K562 (cell line): ENCODE measurements around the gene BGN. TPM values are rescaled to one million over a fixed set of nuclear protein-coding genes. Genes with fewer than 3 reads are reported as not detected.

Source experiments
- ATAC-seq: fragments of 200-7000 bp; cut with Tn5 transposase; 3 replicates; pipeline ENCODE4 v1.9.1; 2020; ENCODE audit warnings: moderate library complexity
- BruUV-seq: library from RNA; stranded (reverse); fragments of 400-500 nt; replicated peaks from 2 replicates; lab custom pipeline; 2021; lab: Mats Ljungman, UMichigan
- CTCF ChIA-PET: fragments of 300-600 bp; formaldehyde crosslinking; extraction: SDS; loops from one replicate; lab custom pipeline; 2021; ENCODE audit warnings: low intra/inter-chr PET ratio; lab: Yijun Ruan, JAX
- POLR2A ChIA-PET: fragments of 300-600, 350-650 bp; sonication (Branson Sonifier 250); formaldehyde crosslinking; extraction: SDS; loops from one replicate; lab custom pipeline; 2021; ENCODE audit warnings: antibody characterized with exemption, inconsistent platforms; lab: Yijun Ruan, JAX
- DNase-seq, 4 experiments: peaks; one replicate each; pipeline versions ENCODE4 v3.0.0 to v3.0.0-alpha.2; 2011 to 2018; ENCODE audit warnings: low spot score in 3 of 4, mixed read lengths in 3 of 4; ENCODE audit errors: extremely low read depth in 1 of 4
- FAIRE-seq: peaks from 2 replicates; lab custom pipeline; 2011; peaks lifted over from hg19 to GRCh38; lab: Jason Lieb, UNC
- H2AFZ ChIP-seq: 2 replicates; pipeline ENCODE4 v1.6.0; 2011; ENCODE audit warnings: low read depth, low read length, control low read depth, inconsistent platforms
- H3K27ac ChIP-seq: fragments of 200-600 bp; 3 replicates; pipeline ENCODE4 v1.8.0; 2011; ENCODE audit warnings: low read depth, mild to moderate bottlenecking, control low read depth, inconsistent platforms, low read length, moderate library complexity, mixed read lengths; ENCODE audit errors: extremely low read depth
- H3K27me3 ChIP-seq, 2 experiments: fragments of 300-600 bp in 1 of 2; 2 replicates in 1 of 2; 3 replicates in 1 of 2; pipeline versions ENCODE4 v1.6.0 to v1.8.0; 2011; ENCODE audit warnings: inconsistent platforms in 2 of 2, low read length in 2 of 2, mild to moderate bottlenecking in 1 of 2, mixed read lengths in 1 of 2, moderate library complexity in 1 of 2; ENCODE audit not compliant: control insufficient read depth in 2 of 2, insufficient read depth in 2 of 2
- H3K36me3 ChIP-seq: fragments of 300-600 bp; 3 replicates; pipeline ENCODE4 v1.8.0; 2011; ENCODE audit warnings: mild to moderate bottlenecking, low read length, inconsistent platforms; ENCODE audit not compliant: control insufficient read depth, insufficient read depth
- H3K4me1 ChIP-seq, 2 experiments: fragments of 200-600 bp in 1 of 2; replicated peaks in 1 of 2; 2 replicates in 1 of 2; 3 replicates in 1 of 2; pipeline versions ENCODE4 v1.5.1 to v1.8.0; 2011; ENCODE audit warnings: inconsistent platforms in 2 of 2, low read length in 2 of 2, mild to moderate bottlenecking in 1 of 2, mixed read lengths in 1 of 2, moderate library complexity in 1 of 2; ENCODE audit not compliant: control insufficient read depth in 2 of 2, insufficient read depth in 2 of 2
- H3K4me2 ChIP-seq: 2 replicates; pipeline ENCODE4 v1.6.1; 2011; ENCODE audit warnings: low read length, control low read depth, inconsistent platforms, mixed read lengths; ENCODE audit not compliant: insufficient read depth
- H3K4me3 ChIP-seq: fragments of 200-600 bp; sonication (generic), shearing (Covaris generic); 2 replicates; pipeline ENCODE4 v1.5.1; 2016; ENCODE audit warnings: control low read depth, inconsistent platforms
- H3K79me2 ChIP-seq: fragments of 200-600 bp; 3 replicates; pipeline ENCODE4 v1.8.0; 2011; ENCODE audit warnings: low read length, inconsistent platforms; ENCODE audit not compliant: control insufficient read depth, insufficient read depth
- H3K9ac ChIP-seq, 2 experiments: 2 replicates each; pipeline versions ENCODE4 v1.6.0 to v1.6.1; 2011; ENCODE audit warnings: low read depth in 2 of 2, low read length in 2 of 2, control low read depth in 1 of 2, inconsistent platforms in 1 of 2, mild to moderate bottlenecking in 1 of 2, mixed read lengths in 1 of 2; ENCODE audit not compliant: insufficient read depth in 1 of 2
- H3K9me1 ChIP-seq: one replicate; pipeline ENCODE4 v1.6.0; 2011; ENCODE audit warnings: inconsistent platforms, mild to moderate bottlenecking, low read length, moderate library complexity; ENCODE audit not compliant: control insufficient read depth, insufficient read depth
- H3K9me3 ChIP-seq: replicated peaks from 2 replicates; pipeline ENCODE4 v1.5.1; 2011; ENCODE audit warnings: low read depth, low read length, inconsistent platforms; ENCODE audit not compliant: control insufficient read depth, insufficient read depth
- H4K20me1 ChIP-seq: replicated peaks from 2 replicates; pipeline ENCODE4 v1.6.1; 2011; ENCODE audit warnings: low read length, inconsistent platforms, mixed read lengths; ENCODE audit not compliant: control insufficient read depth, insufficient read depth
- ERF ChIP-seq: fragments of 450-650 bp; formaldehyde crosslinking; IDR thresholded peaks from 2 replicates; pipeline ENCODE4 v1.4.0; 2020; ENCODE audit warnings: mild to moderate bottlenecking, mixed read lengths
- FUS ChIP-seq: fragments of 200-400 bp; formaldehyde crosslinking; optimal IDR thresholded peaks from 2 replicates; pipeline ENCODE3; 2017; ENCODE audit warnings: low read depth, low read length
- MCM7 ChIP-seq, 2 experiments: fragments of 450-650 bp; IDR thresholded peaks; 2 replicates each; pipeline ENCODE4 v1.6.1; 2016 to 2018
- PURB ChIP-seq: sonication (generic); formaldehyde crosslinking; IDR thresholded peaks from 2 replicates; pipeline ENCODE4 v1.9.0; 2021; ENCODE audit warnings: low read depth, mild to moderate bottlenecking, missing genetic modification reagents
- TEAD2 ChIP-seq: fragments of 450-650 bp; IDR thresholded peaks from 2 replicates; pipeline ENCODE4 v1.6.1; 2016; ENCODE audit warnings: missing genetic modification characterization, control low read depth, missing compliant biosample characterization
- ZFP36 ChIP-seq: fragments of 150-350 bp; IDR thresholded peaks from 2 replicates; pipeline ENCODE4 v1.6.1; 2018; ENCODE audit warnings: low read length, low read depth; ENCODE audit not compliant: partially characterized antibody
- ZNF518B ChIP-seq: fragments of 250-450 bp; sonication (Bioruptor Pico); IDR thresholded peaks from 2 replicates; pipeline ENCODE4 v1.5.0; 2021; ENCODE audit warnings: mild to moderate bottlenecking, moderate library complexity
- WGBS: fragments of 100-300 bp; shearing (Covaris generic); methylation state at CpG from one replicate; pipeline ENCODE4 v1.1.6; 2016; ENCODE audit warnings: low coverage, mixed read lengths; ENCODE audit not compliant: insufficient coverage; ENCODE audit errors: missing lambda C conversion rate; 5-methylcytosine and 5-hydroxymethylcytosine counted together
- in situ Hi-C: fragments of 300-500 bp; cut with MboI; formaldehyde crosslinking; loops from 4 replicates; pipeline ENCODE4 v1.15.0; 2018; ENCODE audit warnings: inconsistent platforms, mixed read lengths
- intact Hi-C: fragments of 100-400 bp; cut with micrococcal nuclease; formaldehyde crosslinking; loops from 2 replicates; pipeline ENCODE4 v1.14.2; 2022
- polyA plus RNA-seq, 8 experiments: library from polyadenylated mRNA; depleted of rRNA in 4 of 8; stranded (reverse) in 5 of 8; unstranded in 3 of 8; fragments of >200 nt; fragmentation: Nextera tagmentation in 2 of 8; fragmentation: Illumina TruSeq in 1 of 8; extraction: Ambion mirVana in 2 of 8; extraction: Trizol in 1 of 8; gene quantifications; 2 replicates each; pipeline versions ENCODE4 v1.2.1 to v1.2.3, GENCODE V29; 2011 to 2014; ENCODE audit warnings: inconsistent platforms in 1 of 8, missing spikeins in 1 of 8
- total RNA-seq, 7 experiments: library from RNA; depleted of rRNA in 6 of 7; stranded (reverse); fragments of >200 nt in 6 of 7; fragmentation: Illumina TruSeq in 2 of 7; extraction: Trizol in 2 of 7; gene quantifications; 2 replicates each; pipeline versions ENCODE4 v1.2.1 to v1.2.3, GENCODE V29; 2011 to 2021; ENCODE audit warnings: low replicate concordance in 1 of 7
- TF ChIP-seq, protein P1 (sequence below), 2 experiments: fragments of 450-650 bp in 1 of 2; sonication (generic) in 1 of 2; formaldehyde crosslinking in 1 of 2; IDR thresholded peaks in 1 of 2; conservative IDR thresholded peaks in 1 of 2; 2 replicates each; pipeline versions ENCODE4 v1.6.1 to v1.8.1; 2016 to 2023; ENCODE audit warnings: mild to moderate bottlenecking in 2 of 2, moderate library complexity in 2 of 2, inconsistent platforms in 1 of 2, missing genetic modification reagents in 1 of 2

BGN gene
- total and polyA plus RNA-seq, 9 of the 15 experiments (the other 6 are each of a cell fraction or from before 2014, with no cell fraction given) = 0.11 TPM; not detected in 8

DNA sequence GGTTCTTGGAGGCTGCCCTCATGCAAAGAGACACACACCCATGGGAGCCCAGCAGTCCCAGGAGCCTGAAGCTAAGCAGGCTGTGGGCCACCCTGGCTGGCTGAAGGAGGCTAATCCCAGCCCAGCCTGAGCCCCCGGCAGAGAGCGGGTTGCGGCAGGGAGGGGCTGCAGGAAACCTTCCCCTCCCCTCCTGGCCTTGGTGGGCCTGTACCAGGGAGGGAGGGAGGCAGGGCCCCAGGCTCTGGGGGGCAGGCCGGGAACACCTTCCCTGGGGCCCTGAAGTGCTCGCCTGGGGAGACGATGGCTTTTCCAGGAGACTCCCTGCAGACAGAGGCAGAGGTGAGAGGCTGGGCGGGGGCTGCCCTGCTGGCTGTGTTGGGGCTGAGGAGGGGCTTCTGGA lies 3.7 kb downstream of the BGN start:
- ATAC-seq = no peak
- ChIA-PET CTCF (no interaction called here), POLR2A (no interaction called here)
- H3K79me2 ChIP-seq = no peaks in the 10 kb centered on the region
- H3K27me3 ChIP-seq = peaks cover 2 to 46% of the 10 kb centered on the region in 2 experiments; a peak in 4 of 5 replicates
- H3K4me1 ChIP-seq = peaks cover 0 to 29% of the 10 kb centered on the region in 2 experiments; a peak in 2 of 5 replicates
- in situ Hi-C loops (loop anchor here (5.0 kb wide), 1 partner anchor 319 kb away; no protein-coding TSS in a partner anchor), intact Hi-C loops (no loop called here)
- no peak overlapping the region for H3K4me2 ChIP-seq
- no peaks in the 10 kb centered on the region for H3K36me3 ChIP-seq
- H4K20me1 ChIP-seq = no peaks in the 10 kb centered on the region
- no peak overlapping the region for H3K27ac ChIP-seq
- no peak overlapping the region for H3K4me3 ChIP-seq
- H3K9ac ChIP-seq = 0 out of 4 replicates have a peak overlapping the region, but pooled peaks of 1 of the 2 experiments have one; percentile 17
- TF ChIP-seq TEAD2 (tag) = no peak
- TF ChIP-seq FUS = no peak
- TF ChIP-seq ZFP36 = no peak
- TF ChIP-seq ERF (CRISPR knock-in tag) = no peak
- TF ChIP-seq, all 486 proteins: peak for 0
- H2AFZ ChIP-seq = no peak overlapping the region
- 13% methylated on average over 4 of the region's 7 CpGs for WGBS
- no peak for FAIRE-seq
- no peak for DNase-seq
- BruUV-seq = no TSS peak
- H3K9me1 ChIP-seq = no peaks in the 10 kb centered on the region
- H3K9me3 ChIP-seq = no peaks in the 10 kb centered on the region

DNA sequence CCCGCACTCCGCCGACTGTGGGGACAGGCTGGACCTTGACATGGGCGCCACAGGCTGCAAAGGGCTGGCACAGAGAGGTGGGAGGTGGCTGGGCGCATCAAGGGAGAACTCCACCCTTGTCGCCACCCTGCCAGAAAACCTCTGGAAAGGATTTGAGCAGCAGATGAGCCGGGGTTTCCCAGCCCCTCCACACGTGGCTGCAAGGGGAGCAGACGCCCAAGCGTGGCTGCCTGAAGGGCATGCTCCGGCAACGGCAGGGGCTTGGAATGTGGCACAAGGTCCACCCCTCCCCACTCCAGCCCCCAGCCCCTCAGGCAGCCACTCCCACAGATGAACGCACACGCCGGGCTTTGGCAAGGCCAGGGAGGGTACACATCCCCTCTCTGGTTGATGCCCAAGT lies 4.6 kb downstream of the BGN start:
- DNase-seq (no peak), ATAC-seq (no peak), FAIRE-seq (no peak)
- Histone ChIP-seq H3K27ac (no peak overlapping the region), H3K9me1 (no peaks in the 10 kb centered on the region), H3K27me3 (peaks cover 2 to 37% of the 10 kb centered on the region in 2 experiments; a peak in 3 of 5 replicates), H2AFZ (no peak overlapping the region), H3K4me1 (peaks cover 0 to 33% of the 10 kb centered on the region in 2 experiments; a peak in 2 of 5 replicates), H3K79me2 (no peaks in the 10 kb centered on the region), H3K4me2 (no peak overlapping the region), H3K9me3 (no peaks in the 10 kb centered on the region), H4K20me1 (no peaks in the 10 kb centered on the region), H3K4me3 (no peak overlapping the region), H3K9ac (no peak overlapping the region), H3K36me3 (no peaks in the 10 kb centered on the region)
- in situ Hi-C loops = loop anchor here (5.0 kb wide), 1 partner anchor 318 kb away; no protein-coding TSS in a partner anchor
- BruUV-seq = no TSS peak
- intact Hi-C loops = no loop called here
- POLR2A ChIA-PET = no interaction called here
- CTCF ChIA-PET = no interaction called here
- 11% methylated on average over 10 of the region's 15 CpGs for WGBS
- TF ChIP-seq ZNF518B (CRISPR knock-in tag) = no peak
- no peak for TF ChIP-seq PURB (CRISPR knock-in tag)
- TF ChIP-seq, protein P1, sequence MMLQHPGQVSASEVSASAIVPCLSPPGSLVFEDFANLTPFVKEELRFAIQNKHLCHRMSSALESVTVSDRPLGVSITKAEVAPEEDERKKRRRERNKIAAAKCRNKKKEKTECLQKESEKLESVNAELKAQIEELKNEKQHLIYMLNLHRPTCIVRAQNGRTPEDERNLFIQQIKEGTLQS (IDR thresholded peaks at IDR 0.05) = no peak
- TF ChIP-seq, protein P1 (CRISPR knock-in tag; conservative IDR thresholded peaks at IDR 0.05) = no peak
- TF ChIP-seq MCM7 (IDR thresholded peaks at IDR 0.05) = no peak
